ENCODE data around the gene HCFC1.

The HCFC1 gene

GRCh38 chrX:153924149-153924861 is 47.3 kb downstream of the HCFC1 start:
- DNase-seq (ENCODE audit: low read depth), result no peak

GRCh38 chrX:153922932-153923857 is 48.4 kb downstream of the HCFC1 start:
- no peak for DNase-seq (ENCODE audit: low read depth)

GRCh38 chrX:153921511-153922446 is 49.8 kb downstream of the HCFC1 start:
- DNase-seq (ENCODE audit: low read depth), result no peak

- no peak for DNase-seq (ENCODE audit: low read depth)
Observed at GRCh38 chrX:153921070-153921469, 50.5 kb downstream of the HCFC1 start.

GRCh38 chrX:153920546-153920945 is 51.1 kb downstream of the HCFC1 start:
- DNase-seq (ENCODE audit: low read depth), result no peak

- DNase-seq (ENCODE audit: low read depth), result no peak
Observed at GRCh38 chrX:153919281-153919680, 52.3 kb downstream of the HCFC1 start.

- DNase-seq (ENCODE audit: low read depth), result no peak
Observed at GRCh38 chrX:153917869-153918268, 53.7 kb downstream of the HCFC1 start.

- no peak for DNase-seq (ENCODE audit: low read depth)
Observed at GRCh38 chrX:153913701-153914100, 57.9 kb downstream of the HCFC1 start.

- DNase-seq (ENCODE audit: low read depth), result no peak
Observed at GRCh38 chrX:153913211-153913610, 58.4 kb downstream of the HCFC1 start.

GRCh38 chrX:153911798-153912197 is 59.8 kb downstream of the HCFC1 start:
- DNase-seq (ENCODE audit: low read depth), result no peak

GRCh38 chrX:153910446-153910845 is 61.2 kb downstream of the HCFC1 start:
- no peak for DNase-seq (ENCODE audit: low read depth)

- DNase-seq (ENCODE audit: low read depth), result no peak
Observed at GRCh38 chrX:153909980-153910360, 61.6 kb downstream of the HCFC1 start.

- DNase-seq (ENCODE audit: low read depth), result no peak
Observed at GRCh38 chrX:153909024-153909979, 62.3 kb downstream of the HCFC1 start.

- no peak for DNase-seq (ENCODE audit: low read depth)
Observed at GRCh38 chrX:153908219-153908860, 63.3 kb downstream of the HCFC1 start.

- no peak for DNase-seq (ENCODE audit: low read depth)
Observed at GRCh38 chrX:153907456-153907855, 64.2 kb downstream of the HCFC1 start.

GRCh38 chrX:153906126-153906917 is 65.3 kb downstream of the HCFC1 start:
- no peak for DNase-seq (ENCODE audit: low read depth)

- no peak for DNase-seq (ENCODE audit: low read depth)
Observed at GRCh38 chrX:153905481-153906095, 66.0 kb downstream of the HCFC1 start.

- DNase-seq (ENCODE audit: low read depth), result no peak
Observed at GRCh38 chrX:153903991-153904957, 67.3 kb downstream of the HCFC1 start, which contains the start of gene AVPR2. AVPR2 (plus strand) TSS chrX:153904673; CDS start chrX:153905146, 473 bp downstream.
